H1 (cell line): Measurements from ENCODE around the gene C21orf91. TPM values are rescaled to one million over a fixed set of nuclear protein-coding genes. Genes with fewer than 3 reads are reported as not detected.

Experiments
- CTCF ChIA-PET: fragments of 300-600 bp; sonication (Branson Sonifier 250); formaldehyde crosslinking; loops from one replicate; lab custom pipeline; 2021; ENCODE audit not compliant: partially characterized antibody; lab: Charles Lee
- POLR2A ChIA-PET: fragments of 300-600 bp; sonication (Branson Sonifier 250); formaldehyde crosslinking; loops from one replicate; lab custom pipeline; 2021; ENCODE audit warnings: inconsistent platforms; ENCODE audit not compliant: partially characterized antibody; lab: Charles Lee
- DNase-seq, 2 experiments: peaks; one replicate each; pipeline versions ENCODE4 v3.0.0 to v3.0.0-alpha.2; 2010 to 2022; ENCODE audit warnings: low spot score in 2 of 2, low read depth in 1 of 2, mixed read lengths in 1 of 2
- FAIRE-seq: peaks from 2 replicates; lab custom pipeline; 2011; peaks lifted over from hg19 to GRCh38; lab: Jason Lieb, UNC
- H2AFZ ChIP-seq: 2 replicates; pipeline ENCODE4 v1.8.1; 2012; ENCODE audit warnings: low read length, inconsistent platforms
- H2AK5ac ChIP-seq: 2 replicates; pipeline ENCODE4 v1.6.1; 2013; ENCODE audit warnings: low read depth, low read length
- H2BK120ac ChIP-seq: replicated peaks from 2 replicates; pipeline ENCODE3; 2013; ENCODE audit warnings: low read depth, low read length, inconsistent platforms
- H2BK12ac ChIP-seq: 2 replicates; pipeline ENCODE4 v1.6.1; 2013; ENCODE audit warnings: low read depth, low read length
- H2BK15ac ChIP-seq: 2 replicates; pipeline ENCODE4 v1.6.1; 2013; ENCODE audit warnings: low read length
- H2BK20ac ChIP-seq: 2 replicates; pipeline ENCODE4 v1.6.1; 2013; ENCODE audit warnings: low read length
- H2BK5ac ChIP-seq: 2 replicates; pipeline ENCODE4 v1.6.1; 2013; ENCODE audit warnings: low read depth, low read length
- H3K14ac ChIP-seq: 2 replicates; pipeline ENCODE4 v1.6.1; 2013; ENCODE audit warnings: inconsistent platforms; ENCODE audit not compliant: insufficient read length
- H3K18ac ChIP-seq: 2 replicates; pipeline ENCODE4 v1.6.1; 2013; ENCODE audit warnings: low read length; ENCODE audit errors: extremely low read depth
- H3K23ac ChIP-seq: 2 replicates; pipeline ENCODE4 v1.6.1; 2013; ENCODE audit warnings: inconsistent platforms; ENCODE audit not compliant: insufficient read length
- H3K23me2 ChIP-seq: 2 replicates; pipeline ENCODE4 v1.6.1; 2013; ENCODE audit warnings: low read depth, low read length
- H3K27ac ChIP-seq: 2 replicates; pipeline ENCODE4 v1.6.1; 2011; ENCODE audit warnings: low read depth, low read length, inconsistent platforms
- H3K27me3 ChIP-seq, 4 experiments: replicated peaks in 1 of 4; 1 replicate in 1 of 4; 2 replicates in 3 of 4; pipeline versions ENCODE4 v1.6.1 to v1.8.1; 2011 to 2013; ENCODE audit warnings: low read length in 3 of 4, mild to moderate bottlenecking in 3 of 4, inconsistent platforms in 2 of 4, mixed read lengths in 2 of 4, moderate library complexity in 1 of 4; ENCODE audit not compliant: control insufficient read depth in 3 of 4, insufficient read depth in 3 of 4; ENCODE audit errors: extremely low read depth in 1 of 4
- H3K36me3 ChIP-seq, 4 experiments: 2 replicates each; pipeline versions ENCODE4 v1.6.1 to v1.8.1; 2011 to 2013; ENCODE audit warnings: mild to moderate bottlenecking in 4 of 4, low read length in 3 of 4, moderate library complexity in 2 of 4, control low read depth in 1 of 4, inconsistent platforms in 1 of 4; ENCODE audit not compliant: insufficient read depth in 4 of 4, control insufficient read depth in 2 of 4
- H3K4ac ChIP-seq: replicated peaks from 2 replicates; pipeline ENCODE3; 2013; ENCODE audit warnings: low read length, low read depth, mixed read lengths, inconsistent platforms; ENCODE audit not compliant: insufficient read length
- H3K4me1 ChIP-seq, 4 experiments: replicated peaks in 1 of 4; 1 replicate in 1 of 4; 2 replicates in 3 of 4; pipeline versions ENCODE4 v1.6.1 to v1.8.1; 2011 to 2013; ENCODE audit warnings: low read length in 3 of 4, inconsistent platforms in 2 of 4, mixed read lengths in 1 of 4; ENCODE audit not compliant: insufficient read depth in 4 of 4, control insufficient read depth in 3 of 4
- H3K4me2 ChIP-seq, 2 experiments: 2 replicates each; pipeline versions ENCODE4 v1.6.1 to v1.8.1; 2011 to 2013; ENCODE audit warnings: low read depth in 2 of 2, low read length in 2 of 2, control low read depth in 1 of 2, inconsistent platforms in 1 of 2, mild to moderate bottlenecking in 1 of 2; ENCODE audit not compliant: insufficient read depth in 1 of 2
- H3K4me3 ChIP-seq, 4 experiments: fragments of 200-600, 300-600 bp in 1 of 4; sonication (generic), shearing (Covaris generic), sonication (Bioruptor Twin) in 1 of 4; 2 replicates each; pipeline versions ENCODE4 v1.5.1 to v1.8.1; 2011 to 2016; ENCODE audit warnings: low read length in 4 of 4, low read depth in 3 of 4, control low read depth in 2 of 4, inconsistent platforms in 2 of 4, mild to moderate bottlenecking in 2 of 4, mixed read lengths in 1 of 4, moderate library complexity in 1 of 4; ENCODE audit not compliant: insufficient read depth in 2 of 4; ENCODE audit errors: extremely low read depth in 1 of 4
- H3K56ac ChIP-seq: replicated peaks from 2 replicates; pipeline ENCODE3; 2013; ENCODE audit warnings: low read depth, mild to moderate bottlenecking, mixed read lengths, low read length, inconsistent platforms; ENCODE audit not compliant: insufficient read length
- H3K79me1 ChIP-seq: 2 replicates; pipeline ENCODE4 v1.6.1; 2013; ENCODE audit warnings: low read depth, low read length, control low read depth
- H3K79me2 ChIP-seq, 2 experiments: 2 replicates each; pipeline versions ENCODE4 v1.6.1 to v1.8.1; 2012 to 2013; ENCODE audit warnings: low read length in 2 of 2, mild to moderate bottlenecking in 2 of 2, inconsistent platforms in 1 of 2; ENCODE audit not compliant: insufficient read depth in 2 of 2, control insufficient read depth in 1 of 2
- H3K9ac ChIP-seq, 4 experiments: replicated peaks in 1 of 4; 1 replicate in 1 of 4; 2 replicates in 3 of 4; pipeline versions ENCODE4 v1.6.1 to v1.8.1; 2011 to 2013; ENCODE audit warnings: low read depth in 3 of 4, low read length in 3 of 4, control low read depth in 2 of 4, mild to moderate bottlenecking in 2 of 4, moderate library complexity in 2 of 4, inconsistent platforms in 1 of 4; ENCODE audit errors: extremely low read depth in 1 of 4
- H3K9me3 ChIP-seq, 2 experiments: 2 replicates each; pipeline versions ENCODE4 v1.6.1 to v1.8.1; 2012 to 2013; ENCODE audit warnings: mild to moderate bottlenecking in 2 of 2, moderate library complexity in 2 of 2, control low read depth in 1 of 2, inconsistent platforms in 1 of 2, low read depth in 1 of 2, low read length in 1 of 2, mixed read lengths in 1 of 2; ENCODE audit not compliant: insufficient read depth in 2 of 2
- H4K20me1 ChIP-seq, 2 experiments: replicated peaks in 1 of 2; 2 replicates each; pipeline versions ENCODE3 to v1.8.1; 2011 to 2013; ENCODE audit warnings: inconsistent platforms in 2 of 2, low read length in 2 of 2, mild to moderate bottlenecking in 1 of 2; ENCODE audit not compliant: insufficient read depth in 2 of 2, control insufficient read depth in 1 of 2
- H4K5ac ChIP-seq: 2 replicates; pipeline ENCODE4 v1.6.1; 2013; ENCODE audit warnings: low read length, low read depth, mixed read lengths, inconsistent platforms; ENCODE audit not compliant: insufficient read length
- H4K8ac ChIP-seq: 2 replicates; pipeline ENCODE4 v1.8.0; 2013; ENCODE audit warnings: mild to moderate bottlenecking, moderate library complexity, low read length, inconsistent platforms; ENCODE audit not compliant: insufficient read depth; ENCODE audit errors: extremely low read depth
- H4K91ac ChIP-seq: replicated peaks from 2 replicates; pipeline ENCODE3; 2013; ENCODE audit warnings: low read length, mixed read lengths, inconsistent platforms; ENCODE audit not compliant: insufficient read length
- ATF3 ChIP-seq: IDR thresholded peaks from 2 replicates; pipeline ENCODE4 v1.6.1; 2011; ENCODE audit warnings: low read depth, mild to moderate bottlenecking, low read length; ENCODE audit not compliant: insufficient read depth
- CHD2 ChIP-seq: IDR thresholded peaks from 2 replicates; pipeline ENCODE4 v1.6.1; 2012; ENCODE audit warnings: low read length, improper control_type of control experiment
- EP300 ChIP-seq, 2 experiments: IDR thresholded peaks; 1 replicate in 1 of 2; 2 replicates in 1 of 2; pipeline ENCODE4 v1.6.1; 2011 to 2012; ENCODE audit warnings: low read depth in 2 of 2, low read length in 2 of 2, mild to moderate bottlenecking in 2 of 2, borderline replicate concordance in 1 of 2, inconsistent platforms in 1 of 2, moderate library complexity in 1 of 2
- JUN ChIP-seq: IDR thresholded peaks from 2 replicates; pipeline ENCODE4 v1.6.1; 2011; ENCODE audit warnings: low read depth, mild to moderate bottlenecking, improper control_type of control experiment, low read length
- KDM1A ChIP-seq: fragments of 200-600, 300-600 bp; sonication (generic); IDR thresholded peaks from 2 replicates; pipeline ENCODE4 v1.7.1; 2016; ENCODE audit warnings: mild to moderate bottlenecking, low read length, borderline replicate concordance
- KDM5A ChIP-seq: fragments of 200-600 bp; IDR thresholded peaks from 2 replicates; pipeline ENCODE4 v1.7.1; 2012; ENCODE audit warnings: mild to moderate bottlenecking, low read length, inconsistent platforms, mixed read lengths
- NRF1 ChIP-seq: IDR thresholded peaks from 2 replicates; pipeline ENCODE4 v1.6.1; 2011; ENCODE audit warnings: mild to moderate bottlenecking, low read depth, low read length, improper control_type of control experiment
- RFX5 ChIP-seq: IDR thresholded peaks from 2 replicates; pipeline ENCODE4 v1.6.1; 2011; ENCODE audit warnings: low read depth, low read length, improper control_type of control experiment, borderline replicate concordance
- RXRA ChIP-seq: IDR thresholded peaks from 2 replicates; pipeline ENCODE4 v1.6.1; 2011; ENCODE audit warnings: low read depth, mild to moderate bottlenecking, low read length, moderate library complexity; ENCODE audit not compliant: insufficient read depth
- SIRT6 ChIP-seq: IDR thresholded peaks from one replicate; pipeline ENCODE4 v1.7.1; 2012; ENCODE audit warnings: low read length, inconsistent platforms
- SP1 ChIP-seq: IDR thresholded peaks from 2 replicates; pipeline ENCODE4 v1.6.1; 2011; ENCODE audit warnings: low read depth, low read length
- TAF1 ChIP-seq: IDR thresholded peaks from 2 replicates; pipeline ENCODE4 v1.6.1; 2011; ENCODE audit warnings: mild to moderate bottlenecking, low read depth, low read length
- USF2 ChIP-seq: IDR thresholded peaks from 2 replicates; pipeline ENCODE4 v1.6.1; 2011; ENCODE audit warnings: low read length, improper control_type of control experiment
- WGBS, 2 experiments: shearing (Covaris generic) in 1 of 2; methylation state at CpG; one replicate each; pipeline versions ENCODE4 v1.1.6 to v1.1.7; 2013 to 2015; ENCODE audit warnings: low lambda C conversion rate in 2 of 2, mixed read lengths in 2 of 2, inconsistent platforms in 1 of 2, low coverage in 1 of 2, missing lambda C conversion rate in 1 of 2; ENCODE audit not compliant: insufficient replicate concordance in 2 of 2, insufficient coverage in 1 of 2, insufficient read length in 1 of 2; ENCODE audit errors: extremely low coverage in 1 of 2, missing lambda C conversion rate in 1 of 2; 5-methylcytosine and 5-hydroxymethylcytosine counted together
- polyA plus RNA-seq, 7 experiments: library from polyadenylated mRNA; depleted of rRNA in 3 of 7; stranded (reverse) in 5 of 7; unstranded in 2 of 7; fragments of >200 nt in 5 of 7; fragments of 200-250 nt in 2 of 7; gene quantifications; 1 replicate in 5 of 7; 2 replicates in 1 of 7; 4 replicates in 1 of 7; pipeline versions ENCODE4 v1.2.1 to v1.2.3, GENCODE V29; 2011 to 2013; ENCODE audit warnings: missing spikeins in 2 of 7, mixed read lengths in 2 of 7
- total RNA-seq: library from RNA; stranded (reverse); fragmentation: NEBNext Ultra II Directional; extraction: Animal tissue kit (Norgen Biotek cat#: 25700); gene quantifications from 2 replicates; pipeline ENCODE4 v1.2.1, GENCODE V29; 2021

Gene C21orf91
- total and polyA plus RNA-seq, 2 of the 8 experiments (the other 6 are each of a cell fraction or from before 2014, with no cell fraction given), result 4.9 to 33.6 TPM

GRCh38 chr21:17798796-17799195 is 20.4 kb downstream of the C21orf91 start:
- FAIRE-seq (no peak), DNase-seq (no peak)
- no peaks in the 10 kb centered on the region; a peak in 1 of 4 replicates for H3K9me3 ChIP-seq
- no peaks in the 10 kb centered on the region for H3K4me1 ChIP-seq
- H3K36me3 ChIP-seq, result peaks cover 0 to 28% (median 15%) of the 10 kb centered on the region in 4 experiments; a peak in 5 of 8 replicates
- no peak overlapping the region for H2BK15ac ChIP-seq
- no peak overlapping the region for H3K56ac ChIP-seq
- H3K27me3 ChIP-seq, result no peaks in the 10 kb centered on the region
- peaks cover 0 to 25% of the 10 kb centered on the region in 2 experiments; a peak in 2 of 4 replicates for H3K79me2 ChIP-seq
- H3K79me1 ChIP-seq, result no peaks in the 10 kb centered on the region
- H2BK5ac ChIP-seq, result no peak overlapping the region
- CTCF ChIA-PET, result interaction anchor here (0.9 to 1.7 kb wide), 4 partner anchors 27 to 105 kb away, joined by 3 to 4 read pairs (median 4); no protein-coding TSS in a partner anchor
- TF ChIP-seq TAF1 (no peak), EP300 (IDR thresholded peaks at IDR 0.05; ENCODE audit: borderline replicate concordance in 1 of 2, low read depth in 2 of 2, low read length in 2 of 2) (no peak), JUN (no peak), NRF1 (no peak), RXRA (no peak), RFX5 (no peak), SIRT6 (no peak), USF2 (no peak), CHD2 (no peak), KDM1A (no peak), ATF3 (no peak), SP1 (no peak), KDM5A (no peak)
- H4K8ac ChIP-seq, result no peak overlapping the region
- no peak overlapping the region for H4K5ac ChIP-seq
- no peak overlapping the region for H3K9ac ChIP-seq
- H3K23ac ChIP-seq, result no peak overlapping the region
- POLR2A ChIA-PET, result interaction anchor here (1.1 to 1.7 kb wide), 3 partner anchors 9 to 16 kb away, joined by 5 read pairs; no protein-coding TSS in a partner anchor
- no peak overlapping the region for H2AFZ ChIP-seq
- no peak overlapping the region for H3K4me3 ChIP-seq
- 95% methylated on average over 2 of the region's 2 CpGs; no CpG with 5 or more reads in 1 of the 2 experiments for WGBS, 2 experiments
- H3K18ac ChIP-seq, result no peak overlapping the region
- H4K20me1 ChIP-seq, result peaks cover 0 to 2% of the 10 kb centered on the region in 2 experiments
- no peak overlapping the region for H3K14ac ChIP-seq
- H3K4me2 ChIP-seq, result no peak overlapping the region
- no peak overlapping the region for H2BK12ac ChIP-seq
- no peak overlapping the region for H3K27ac ChIP-seq
- H3K4ac ChIP-seq, result no peak overlapping the region
- no peak overlapping the region for H2BK120ac ChIP-seq
- no peak overlapping the region for H2BK20ac ChIP-seq
- no peaks in the 10 kb centered on the region for H3K23me2 ChIP-seq
- H2AK5ac ChIP-seq, result no peak overlapping the region
- no peak overlapping the region for H4K91ac ChIP-seq
